ENCODE results near the gene TMED8.

DNA sequence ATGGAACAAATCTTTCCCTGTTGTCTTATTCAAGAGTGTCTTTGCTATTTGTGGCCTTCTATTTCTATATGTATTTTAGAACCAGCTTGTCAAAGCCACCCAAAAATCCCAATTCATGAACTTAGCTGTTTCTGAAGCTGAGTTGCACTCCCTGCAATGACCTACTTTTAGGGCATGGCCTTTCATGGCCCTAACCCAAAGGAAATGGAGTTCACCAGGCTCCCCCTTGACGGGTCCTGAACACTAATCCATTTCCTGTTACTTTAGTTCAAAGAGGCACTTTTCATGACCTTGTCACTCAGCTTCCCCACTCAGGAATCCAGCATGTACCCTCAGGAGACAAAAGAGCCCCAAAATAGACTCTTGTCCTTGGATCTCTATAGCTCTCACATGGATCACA is 7.6 kb downstream of the TMED8 start:
- TF ChIP-seq EZH2 (IDR thresholded peaks at IDR 0.05; ENCODE audit: borderline replicate concordance, low read depth, low read length, severe bottlenecking) = no peak
- TF ChIP-seq, protein P1, sequence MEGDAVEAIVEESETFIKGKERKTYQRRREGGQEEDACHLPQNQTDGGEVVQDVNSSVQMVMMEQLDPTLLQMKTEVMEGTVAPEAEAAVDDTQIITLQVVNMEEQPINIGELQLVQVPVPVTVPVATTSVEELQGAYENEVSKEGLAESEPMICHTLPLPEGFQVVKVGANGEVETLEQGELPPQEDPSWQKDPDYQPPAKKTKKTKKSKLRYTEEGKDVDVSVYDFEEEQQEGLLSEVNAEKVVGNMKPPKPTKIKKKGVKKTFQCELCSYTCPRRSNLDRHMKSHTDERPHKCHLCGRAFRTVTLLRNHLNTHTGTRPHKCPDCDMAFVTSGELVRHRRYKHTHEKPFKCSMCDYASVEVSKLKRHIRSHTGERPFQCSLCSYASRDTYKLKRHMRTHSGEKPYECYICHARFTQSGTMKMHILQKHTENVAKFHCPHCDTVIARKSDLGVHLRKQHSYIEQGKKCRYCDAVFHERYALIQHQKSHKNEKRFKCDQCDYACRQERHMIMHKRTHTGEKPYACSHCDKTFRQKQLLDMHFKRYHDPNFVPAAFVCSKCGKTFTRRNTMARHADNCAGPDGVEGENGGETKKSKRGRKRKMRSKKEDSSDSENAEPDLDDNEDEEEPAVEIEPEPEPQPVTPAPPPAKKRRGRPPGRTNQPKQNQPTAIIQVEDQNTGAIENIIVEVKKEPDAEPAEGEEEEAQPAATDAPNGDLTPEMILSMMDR (IDR thresholded peaks at IDR 0.05; ENCODE audit: borderline replicate concordance, extremely low read depth, low read length, poor library complexity, severe bottlenecking) = no peak

Measured in DND-41 (cell line).